GM12878 (cell line): ENCODE measurements around the gene SIRT2. TPM values are rescaled to one million over a fixed set of nuclear protein-coding genes. Genes with fewer than 3 reads are reported as not detected.

Experiments used
- ATAC-seq: fragments of 200-7000 bp; cut with Tn5 transposase; 3 replicates; pipeline ENCODE4 v1.9.1; 2020; ENCODE audit warnings: mild to moderate bottlenecking, moderate library complexity
- BruUV-seq: library from RNA; stranded (reverse); fragments of 400-500 nt; replicated peaks from 2 replicates; lab custom pipeline; 2021; lab: Mats Ljungman, UMichigan
- CTCF ChIA-PET: fragments of 300-600 bp; sonication (Branson Sonifier 250); formaldehyde crosslinking; extraction: SDS; loops from one replicate; lab custom pipeline; 2021; ENCODE audit warnings: inconsistent platforms; lab: Yijun Ruan, JAX
- POLR2A ChIA-PET: fragments of 350-600 bp; formaldehyde crosslinking; extraction: SDS; loops from one replicate; lab custom pipeline; 2021; ENCODE audit warnings: inconsistent platforms; lab: Charles Lee
- RAD21 ChIA-PET: fragments of 300-600 bp; sonication (Branson Sonifier 250); formaldehyde crosslinking; loops from one replicate; lab custom pipeline; 2023; ENCODE audit warnings: antibody characterized with exemption; ENCODE audit not compliant: unreplicated experiment; lab: Charles Lee
- SMC1A ChIA-PET: fragments of 300-600 bp; sonication (Branson Sonifier 250); formaldehyde crosslinking; loops from one replicate; lab custom pipeline; 2023; ENCODE audit not compliant: unreplicated experiment, uncharacterized antibody; lab: Charles Lee
- DNase-seq: peaks from one replicate; pipeline ENCODE4 v3.0.0-alpha.2; 2011; ENCODE audit warnings: low read depth, low spot score
- FAIRE-seq: peaks from 3 replicates; lab custom pipeline; 2011; peaks lifted over from hg19 to GRCh38; lab: Jason Lieb, UNC
- H2AFZ ChIP-seq: 2 replicates; pipeline ENCODE4 v1.6.0; 2011; ENCODE audit warnings: low read depth, low read length, control low read depth; ENCODE audit not compliant: control insufficient read depth
- H3K27ac ChIP-seq: 2 replicates; pipeline ENCODE4 v1.5.1; 2011; ENCODE audit warnings: control low read depth; ENCODE audit not compliant: control insufficient read depth, insufficient read depth
- H3K27me3 ChIP-seq, 2 experiments: replicated peaks in 1 of 2; 2 replicates each; pipeline versions ENCODE4 v1.6.0 to v1.6.1; 2011; ENCODE audit warnings: low read length in 1 of 2; ENCODE audit not compliant: control insufficient read depth in 2 of 2, insufficient read depth in 2 of 2
- H3K36me3 ChIP-seq, 2 experiments: 2 replicates each; pipeline ENCODE4 v1.5.1; 2011; ENCODE audit warnings: low read length in 1 of 2; ENCODE audit not compliant: control insufficient read depth in 2 of 2, insufficient read depth in 2 of 2
- H3K4me1 ChIP-seq: 2 replicates; pipeline ENCODE4 v1.6.1; 2011; ENCODE audit warnings: mild to moderate bottlenecking, low read length, moderate library complexity, mixed read lengths; ENCODE audit not compliant: control insufficient read depth, insufficient read depth
- H3K4me2 ChIP-seq: 2 replicates; pipeline ENCODE4 v1.6.0; 2011; ENCODE audit warnings: control low read depth; ENCODE audit not compliant: control insufficient read depth, insufficient read depth
- H3K4me3 ChIP-seq: fragments of 200-600 bp; sonication (generic); 2 replicates; pipeline ENCODE4 v1.5.1; 2016
- H3K79me2 ChIP-seq: 2 replicates; pipeline ENCODE4 v1.6.0; 2011; ENCODE audit warnings: low read length; ENCODE audit not compliant: control insufficient read depth, insufficient read depth
- H3K9ac ChIP-seq: 2 replicates; pipeline ENCODE4 v1.8.0; 2011; ENCODE audit warnings: low read length, control low read depth, mixed read lengths; ENCODE audit not compliant: control insufficient read depth, insufficient read depth
- H3K9me3 ChIP-seq: replicated peaks from 3 replicates; pipeline ENCODE4 v1.5.1; 2011; ENCODE audit warnings: mild to moderate bottlenecking, low read length; ENCODE audit not compliant: control insufficient read depth, insufficient read depth
- H4K20me1 ChIP-seq: 2 replicates; pipeline ENCODE4 v1.6.0; 2011; ENCODE audit not compliant: control insufficient read depth, insufficient read depth
- EED ChIP-seq: sonication (generic); IDR thresholded peaks from 2 replicates; pipeline ENCODE4 v1.6.1; 2016; ENCODE audit warnings: antibody characterized with exemption, low read depth
- IRF3 ChIP-seq: fragments of 450-650 bp; IDR thresholded peaks from 2 replicates; pipeline ENCODE4 v1.6.1; 2014; ENCODE audit warnings: mild to moderate bottlenecking
- MEF2A ChIP-seq: IDR thresholded peaks from 2 replicates; pipeline ENCODE4 v1.6.1; 2011; ENCODE audit warnings: low read depth, mild to moderate bottlenecking, low read length, moderate library complexity; ENCODE audit not compliant: insufficient read depth
- SIX5 ChIP-seq: IDR thresholded peaks from 2 replicates; pipeline ENCODE4 v1.6.1; 2011; ENCODE audit warnings: mild to moderate bottlenecking, low read depth, low read length, moderate library complexity; ENCODE audit not compliant: severe bottlenecking
- SMC3 ChIP-seq: IDR thresholded peaks from 2 replicates; pipeline ENCODE4 v1.6.1; 2011; ENCODE audit warnings: low read length, improper control_type of control experiment, borderline replicate concordance
- SREBF1 ChIP-seq: IDR thresholded peaks from 2 replicates; pipeline ENCODE4 v1.6.1; 2012; ENCODE audit warnings: mild to moderate bottlenecking, low read length
- ZNF687 ChIP-seq: fragments of 450-650 bp; IDR thresholded peaks from 2 replicates; pipeline ENCODE4 v1.6.1; 2017; ENCODE audit warnings: mild to moderate bottlenecking, moderate library complexity
- WGBS: methylation state at CpG from one replicate; pipeline ENCODE4 v1.1.6; 2016; ENCODE audit warnings: low lambda C conversion rate; ENCODE audit not compliant: insufficient replicate concordance, insufficient coverage; ENCODE audit errors: missing lambda C conversion rate; 5-methylcytosine and 5-hydroxymethylcytosine counted together
- in situ Hi-C: fragments of 300-500 bp; cut with MboI; formaldehyde crosslinking; loops from 9 replicates; pipeline ENCODE4 v1.14.3; 2018; ENCODE audit warnings: mixed read lengths
- intact Hi-C: fragments of 100-400 bp; cut with micrococcal nuclease; formaldehyde crosslinking; loops from one replicate; pipeline ENCODE4 v1.14.2; 2022; ENCODE audit not compliant: unreplicated experiment
- polyA plus RNA-seq, 11 experiments: library from polyadenylated mRNA; depleted of rRNA in 4 of 11; unstranded in 6 of 11; stranded (reverse) in 5 of 11; fragments of >200 nt; fragmentation: Nextera tagmentation in 4 of 11; fragmentation: Illumina TruSeq in 1 of 11; extraction: Ambion mirVana in 4 of 11; extraction: Trizol in 1 of 11; gene quantifications; 1 replicate in 1 of 11; 2 replicates in 10 of 11; pipeline versions ENCODE4 v1.2.1 to v1.2.3, GENCODE V29; 2011 to 2016; ENCODE audit warnings: inconsistent platforms in 2 of 11, missing spikeins in 2 of 11, low read depth in 1 of 11
- total RNA-seq, 4 experiments: library from RNA; depleted of rRNA in 3 of 4; stranded (reverse); fragments of >200 nt in 3 of 4; fragmentation: Illumina TruSeq in 1 of 4; extraction: Trizol in 1 of 4; gene quantifications; 2 replicates each; pipeline versions ENCODE4 v1.2.1 to v1.2.3, GENCODE V29; 2013 to 2021
- TF ChIP-seq, protein P1 (sequence below): IDR thresholded peaks from 2 replicates; pipeline ENCODE4 v1.6.1; 2011; ENCODE audit warnings: borderline replicate concordance, low read depth, mild to moderate bottlenecking, moderate library complexity, mixed read lengths, low read length; ENCODE audit not compliant: insufficient read depth; ENCODE audit errors: extremely low read length
- TF ChIP-seq, protein P2 (sequence below), 3 experiments: IDR thresholded peaks in 2 of 3; conservative IDR thresholded peaks in 1 of 3; 2 replicates each; pipeline ENCODE4 v1.5.1; 2011; ENCODE audit warnings: low read depth in 3 of 3, low read length in 3 of 3, mild to moderate bottlenecking in 3 of 3, control low read depth in 2 of 3, moderate library complexity in 2 of 3, inconsistent platforms in 1 of 3, mixed read lengths in 1 of 3; ENCODE audit not compliant: control insufficient read depth in 2 of 3, insufficient read depth in 1 of 3; ENCODE audit errors: extremely low read depth in 1 of 3

Gene SIRT2
- total and polyA plus RNA-seq, 10 of the 15 experiments (the other 5 are each of a cell fraction or from before 2014, with no cell fraction given): 1.4 to 38.7 (median 24.1) TPM

- TF ChIP-seq IRF3 (no peak), MEF2A (0 out of 2 replicates have a peak, but pooled peaks have one; percentile 12), SMC3 (peak; percentile 71), EED (peak; percentile 75), SIX5 (peak; percentile 36)
- TF ChIP-seq, protein P1, sequence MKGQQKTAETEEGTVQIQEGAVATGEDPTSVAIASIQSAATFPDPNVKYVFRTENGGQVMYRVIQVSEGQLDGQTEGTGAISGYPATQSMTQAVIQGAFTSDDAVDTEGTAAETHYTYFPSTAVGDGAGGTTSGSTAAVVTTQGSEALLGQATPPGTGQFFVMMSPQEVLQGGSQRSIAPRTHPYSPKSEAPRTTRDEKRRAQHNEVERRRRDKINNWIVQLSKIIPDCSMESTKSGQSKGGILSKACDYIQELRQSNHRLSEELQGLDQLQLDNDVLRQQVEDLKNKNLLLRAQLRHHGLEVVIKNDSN: no peak
These were observed 30.7 kb upstream of the SIRT2 start, which contains the start of gene SARS2 (continued) for GRCh38 chr19:38929929-38930775.

GRCh38 chr19:38928391-38929001 is 29.1 kb upstream of the SIRT2 start:
- no TSS peak for BruUV-seq
- 70% methylated on average over 4 of the region's 4 CpGs for WGBS
- DNase-seq: no peak
- H3K4me1 ChIP-seq: peaks cover 6% of the 10 kb centered on the region
- FAIRE-seq: no peak
- no peaks in the 10 kb centered on the region for H3K9me3 ChIP-seq
- no peak overlapping the region for H3K27ac ChIP-seq
- peaks cover 6 to 7% of the 10 kb centered on the region in 2 experiments; a peak in 3 of 4 replicates for H3K36me3 ChIP-seq
- ChIA-PET CTCF (interaction anchor here (0.6 to 4.2 kb wide), 15 partner anchors 9 to 525 kb away, joined by 3 to 50 read pairs (median 13); partner anchors contain the start of genes ECH1, EIF3K, FAM98C and MAP4K1), RAD21 (interaction anchor here (0.7 to 3.3 kb wide), 6 partner anchors 159 to 526 kb away, joined by 3 to 45 read pairs (median 4); partner anchors contain the start of gene FAM98C), SMC1A (interaction anchor here (0.7 to 2.8 kb wide), 7 partner anchors 9 to 526 kb away, joined by 3 to 18 read pairs (median 7); partner anchors contain the start of genes FAM98C, NFKBIB and SIRT2), POLR2A (interaction anchor here (0.6 to 1.0 kb wide), 2 partner anchors 29 to 502 kb away, joined by 3 to 4 read pairs; partner anchors contain the start of genes NFKBIB and SIRT2)
- H3K9ac ChIP-seq: no peak overlapping the region
- no peak overlapping the region for H2AFZ ChIP-seq
- no peaks in the 10 kb centered on the region for H4K20me1 ChIP-seq
- in situ Hi-C loops: no loop called here
- intact Hi-C loops: no loop called here
- no peak overlapping the region for H3K4me2 ChIP-seq
- H3K4me3 ChIP-seq: no peak overlapping the region
- no peak for ATAC-seq
- H3K79me2 ChIP-seq: peaks cover 31% of the 10 kb centered on the region
- H3K27me3 ChIP-seq: no peaks in the 10 kb centered on the region
- no peak for TF ChIP-seq SREBF1
- TF ChIP-seq, protein P2, sequence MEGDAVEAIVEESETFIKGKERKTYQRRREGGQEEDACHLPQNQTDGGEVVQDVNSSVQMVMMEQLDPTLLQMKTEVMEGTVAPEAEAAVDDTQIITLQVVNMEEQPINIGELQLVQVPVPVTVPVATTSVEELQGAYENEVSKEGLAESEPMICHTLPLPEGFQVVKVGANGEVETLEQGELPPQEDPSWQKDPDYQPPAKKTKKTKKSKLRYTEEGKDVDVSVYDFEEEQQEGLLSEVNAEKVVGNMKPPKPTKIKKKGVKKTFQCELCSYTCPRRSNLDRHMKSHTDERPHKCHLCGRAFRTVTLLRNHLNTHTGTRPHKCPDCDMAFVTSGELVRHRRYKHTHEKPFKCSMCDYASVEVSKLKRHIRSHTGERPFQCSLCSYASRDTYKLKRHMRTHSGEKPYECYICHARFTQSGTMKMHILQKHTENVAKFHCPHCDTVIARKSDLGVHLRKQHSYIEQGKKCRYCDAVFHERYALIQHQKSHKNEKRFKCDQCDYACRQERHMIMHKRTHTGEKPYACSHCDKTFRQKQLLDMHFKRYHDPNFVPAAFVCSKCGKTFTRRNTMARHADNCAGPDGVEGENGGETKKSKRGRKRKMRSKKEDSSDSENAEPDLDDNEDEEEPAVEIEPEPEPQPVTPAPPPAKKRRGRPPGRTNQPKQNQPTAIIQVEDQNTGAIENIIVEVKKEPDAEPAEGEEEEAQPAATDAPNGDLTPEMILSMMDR (IDR thresholded peaks at IDR 0.05 in 2 of 3, conservative IDR thresholded peaks at IDR 0.05 in 1 of 3; ENCODE audit: control insufficient read depth in 2 of 3, extremely low read depth in 1 of 3, insufficient read depth in 1 of 3, low read depth in 3 of 3, low read length in 3 of 3): no peak
- TF ChIP-seq ZNF687: no peak
